Ascending aorta (tissue), 2 donors: ENCODE data around the gene HSPB6. TPM values are rescaled to one million over a fixed set of nuclear protein-coding genes. Genes with fewer than 3 reads are reported as not detected.

Experiments used
- DNase-seq, 2 donors: peaks; one replicate each; pipeline ENCODE4 v3.0.0-alpha.2; 2019; ENCODE audit warnings: low spot score in 2 of 2
- H3K27ac ChIP-seq, 2 donors: fragments of 200-600 bp; sonication (generic); one replicate each; pipeline ENCODE4 v1.5.1; 2016 to 2017; ENCODE audit warnings: mild to moderate bottlenecking in 1 of 2
- H3K27me3 ChIP-seq: fragments of 200-600 bp; sonication (generic); one replicate; pipeline ENCODE4 v1.5.1; 2017
- H3K36me3 ChIP-seq, 2 donors: fragments of 200-600 bp; sonication (generic); one replicate each; pipeline ENCODE4 v1.5.1; 2016
- H3K4me1 ChIP-seq, 2 donors: fragments of 200-600 bp; sonication (generic); one replicate each; pipeline ENCODE4 v1.5.1; 2016 to 2017; ENCODE audit warnings: mild to moderate bottlenecking in 1 of 2
- H3K4me3 ChIP-seq, 2 donors: fragments of 200-600 bp; sonication (generic); one replicate each; pipeline ENCODE4 v1.5.1; 2016 to 2017; ENCODE audit warnings: mild to moderate bottlenecking in 1 of 2
- H3K9me3 ChIP-seq, 2 donors: fragments of 200-600 bp; sonication (generic); one replicate each; pipeline ENCODE4 v1.5.1; 2016
- CTCF ChIP-seq, 3 experiments: fragments of 200-600 bp in 2 of 3; fragments of 450-650 bp in 1 of 3; sonication (generic) in 2 of 3; IDR thresholded peaks; one replicate each; pipeline ENCODE4 v1.5.1; 2016 to 2019; ENCODE audit warnings: antibody characterized with exemption in 3 of 3, mild to moderate bottlenecking in 1 of 3, moderate library complexity in 1 of 3
- intact Hi-C: fragments of 100-400 bp; cut with DNase I; formaldehyde crosslinking; loops from one replicate; pipeline ENCODE4 v1.15.1; 2023
- total RNA-seq: library from RNA; depleted of rRNA; stranded (reverse); fragments of >200 nt; gene quantifications from one replicate; pipeline ENCODE4 v1.1.0, GENCODE V29; 2016

The HSPB6 gene
- 265 TPM for total RNA-seq

- Histone ChIP-seq H3K36me3 (peaks cover 23 to 24% of the 10 kb centered on the region in 2 donors), H3K27ac (peak within 1 kb of the TSS; percentile 99), H3K4me1 (peaks cover 7 to 24% of the 10 kb centered on the region in 2 donors), H3K27me3 (no peaks in the 10 kb centered on the region), H3K9me3 (no peaks in the 10 kb centered on the region), H3K4me3 (peak within 1 kb of the TSS; percentile 53 to 85)
- DNase-seq, result peak in 1 of 2 donors; percentile 89
- TF ChIP-seq CTCF (IDR thresholded peaks at IDR 0.05), result no peak
- intact Hi-C loops, result loop anchor here (1.0 to 5.0 kb wide), 8 partner anchors 8 to 396 kb away; partner anchors contain the start of genes APLP1, COX7A1, ETV2 and LIN37
Measured at GRCh38 chr19:35756377-35757230, at the start of gene HSPB6. HSPB6 (minus strand) TSS chr19:35757029; CDS start chr19:35757008, 21 bp downstream.

GRCh38 chr19:35806597-35806996 is 49.8 kb upstream of the HSPB6 start:
- no peaks in the 10 kb centered on the region for H3K27me3 ChIP-seq
- no peaks in the 10 kb centered on the region for H3K4me1 ChIP-seq
- no peak for DNase-seq
- TF ChIP-seq CTCF (IDR thresholded peaks at IDR 0.05), result no peak
- no peaks in the 10 kb centered on the region for H3K9me3 ChIP-seq
- no peak overlapping the region for H3K4me3 ChIP-seq
- no peak overlapping the region for H3K27ac ChIP-seq
- intact Hi-C loops, result no loop called here
- no peaks in the 10 kb centered on the region for H3K36me3 ChIP-seq

GRCh38 chr19:35805526-35806102 is 48.8 kb upstream of the HSPB6 start:
- no peak for DNase-seq
- no peak for TF ChIP-seq CTCF (IDR thresholded peaks at IDR 0.05)
- H3K9me3 ChIP-seq, result no peaks in the 10 kb centered on the region
- no peaks in the 10 kb centered on the region for H3K27me3 ChIP-seq
- H3K4me3 ChIP-seq, result no peak overlapping the region
- intact Hi-C loops, result no loop called here
- H3K36me3 ChIP-seq, result no peaks in the 10 kb centered on the region
- no peaks in the 10 kb centered on the region for H3K4me1 ChIP-seq
- H3K27ac ChIP-seq, result no peak overlapping the region

- no peak overlapping the region for H3K4me3 ChIP-seq
- no peaks in the 10 kb centered on the region for H3K4me1 ChIP-seq
- no peaks in the 10 kb centered on the region for H3K27me3 ChIP-seq
- intact Hi-C loops, result no loop called here
- no peak overlapping the region for H3K27ac ChIP-seq
- no peaks in the 10 kb centered on the region for H3K36me3 ChIP-seq
- H3K9me3 ChIP-seq, result no peaks in the 10 kb centered on the region
- no peak for DNase-seq
- TF ChIP-seq CTCF (IDR thresholded peaks at IDR 0.05), result no peak
Measured at GRCh38 chr19:35801828-35802227, 45.0 kb upstream of the HSPB6 start.

- no peaks in the 10 kb centered on the region for H3K36me3 ChIP-seq
- no peaks in the 10 kb centered on the region for H3K4me1 ChIP-seq
- no peaks in the 10 kb centered on the region for H3K9me3 ChIP-seq
- TF ChIP-seq CTCF (IDR thresholded peaks at IDR 0.05), result no peak
- no peak for DNase-seq
- intact Hi-C loops, result no loop called here
- no peak overlapping the region for H3K4me3 ChIP-seq
- no peaks in the 10 kb centered on the region for H3K27me3 ChIP-seq
- no peak overlapping the region for H3K27ac ChIP-seq
Measured at GRCh38 chr19:35797663-35798062, 40.8 kb upstream of the HSPB6 start.
